Lower lobe of right lung (tissue), 2 donors: ENCODE results near the gene HSPB6. TPM values are rescaled to one million over a fixed set of nuclear protein-coding genes. Genes with fewer than 3 reads are reported as not detected.
"Not testable (repeated sequence)": the region's sequence is repeated elsewhere in the genome, so short reads cannot be mapped to it uniquely, and the experiment has no call there.

Source experiments
- ATAC-seq, 2 donors: fragments of 200-7000 bp; cut with Tn5 transposase; one replicate each; pipeline ENCODE4 v1.9.1; 2020 to 2022; ENCODE audit warnings: mild to moderate bottlenecking in 2 of 2, moderate library complexity in 2 of 2
- DNase-seq: peaks from one replicate; pipeline ENCODE4 v3.0.0-alpha.2; 2020
- H3K27ac ChIP-seq: fragments of 200-600 bp; one replicate; pipeline ENCODE4 v1.8.0; 2022
- H3K27me3 ChIP-seq: fragments of 200-600 bp; one replicate; pipeline ENCODE4 v1.8.0; 2022; ENCODE audit warnings: low read depth
- H3K36me3 ChIP-seq: fragments of 200-600 bp; one replicate; pipeline ENCODE4 v1.8.0; 2022; ENCODE audit warnings: mild to moderate bottlenecking
- H3K4me1 ChIP-seq: fragments of 200-600 bp; one replicate; pipeline ENCODE4 v1.8.0; 2022
- H3K4me3 ChIP-seq: fragments of 200-600 bp; one replicate; pipeline ENCODE4 v1.8.0; 2022; ENCODE audit warnings: mild to moderate bottlenecking
- H3K9me3 ChIP-seq: fragments of 200-600 bp; one replicate; pipeline ENCODE4 v1.8.0; 2022
- CTCF ChIP-seq: fragments of 200-600 bp; IDR thresholded peaks from one replicate; pipeline ENCODE4 v1.8.0; 2022; ENCODE audit warnings: antibody characterized with exemption, mild to moderate bottlenecking
- intact Hi-C: fragments of 100-400 bp; cut with DNase I; formaldehyde crosslinking; loops from one replicate; pipeline ENCODE4 v1.11.0; 2022
- total RNA-seq: library from RNA; stranded (reverse); fragmentation: NEBNext Ultra II Directional; extraction: Animal tissue kit (Norgen Biotek cat#: 25700); gene quantifications from one replicate; pipeline ENCODE4 v1.2.1, GENCODE V29; 2021
- donor health status: DM: no; HTN: yes; CAD: no; lungs with severe emphysema.

The HSPB6 gene
- total RNA-seq, 1 donor from 2014 or later = 29.4 TPM

- H3K9me3 ChIP-seq = no peaks in the 10 kb centered on the region
- TF ChIP-seq CTCF = no peak
- peaks cover 31% of the 10 kb centered on the region for H3K27me3 ChIP-seq
- no peak overlapping the region for H3K4me3 ChIP-seq
- DNase-seq (no peak), ATAC-seq (peak in 1 of 2 donors; percentile 15)
- no peaks in the 10 kb centered on the region for H3K36me3 ChIP-seq
- H3K27ac ChIP-seq = no peak overlapping the region
- intact Hi-C loops = no loop called here
- H3K4me1 ChIP-seq = no peaks in the 10 kb centered on the region
Observed at GRCh38 chr19:35796645-35797542, 40.1 kb upstream of the HSPB6 start.

- H3K27me3 ChIP-seq = peaks cover 31% of the 10 kb centered on the region
- H3K36me3 ChIP-seq, DNase-seq, intact Hi-C loops, H3K27ac ChIP-seq, H3K4me3 ChIP-seq, H3K4me1 ChIP-seq, ATAC-seq, H3K9me3 ChIP-seq: not testable (repeated sequence)
Observed at GRCh38 chr19:35795564-35795963, 38.7 kb upstream of the HSPB6 start.

- no peak overlapping the region for H3K27ac ChIP-seq
- no peaks in the 10 kb centered on the region for H3K4me1 ChIP-seq
- no peak for TF ChIP-seq CTCF
- H3K27me3 ChIP-seq = peaks cover 22% of the 10 kb centered on the region
- intact Hi-C loops = no loop called here
- no peak for DNase-seq
- no peak for ATAC-seq
- H3K4me3 ChIP-seq = no peak overlapping the region
- no peaks in the 10 kb centered on the region for H3K36me3 ChIP-seq
- no peaks in the 10 kb centered on the region for H3K9me3 ChIP-seq
Observed at GRCh38 chr19:35793381-35794165, 36.7 kb upstream of the HSPB6 start.

GRCh38 chr19:35792888-35793287, 36.1 kb upstream of the HSPB6 start:
- peaks cover 16% of the 10 kb centered on the region for H3K27me3 ChIP-seq
- intact Hi-C loops = no loop called here
- no peaks in the 10 kb centered on the region for H3K36me3 ChIP-seq
- H3K9me3 ChIP-seq = no peaks in the 10 kb centered on the region
- no peak overlapping the region for H3K4me3 ChIP-seq
- no peak overlapping the region for H3K27ac ChIP-seq
- TF ChIP-seq CTCF = no peak
- H3K4me1 ChIP-seq = no peaks in the 10 kb centered on the region
- ATAC-seq = no peak
- no peak for DNase-seq

GRCh38 chr19:35792312-35792711, 35.5 kb upstream of the HSPB6 start:
- ATAC-seq = no peak
- no peak for DNase-seq
- no peaks in the 10 kb centered on the region for H3K9me3 ChIP-seq
- no peaks in the 10 kb centered on the region for H3K4me1 ChIP-seq
- H3K27ac ChIP-seq = no peak overlapping the region
- TF ChIP-seq CTCF = no peak
- intact Hi-C loops = no loop called here
- no peaks in the 10 kb centered on the region for H3K36me3 ChIP-seq
- peaks cover 12% of the 10 kb centered on the region for H3K27me3 ChIP-seq
- no peak overlapping the region for H3K4me3 ChIP-seq
